ENCODE data around the gene USP6NL.
"Not testable (repeated sequence)": the region's sequence is repeated elsewhere in the genome, so short reads cannot be mapped to it uniquely, and the experiment has no call there.

USP6NL gene

DNA sequence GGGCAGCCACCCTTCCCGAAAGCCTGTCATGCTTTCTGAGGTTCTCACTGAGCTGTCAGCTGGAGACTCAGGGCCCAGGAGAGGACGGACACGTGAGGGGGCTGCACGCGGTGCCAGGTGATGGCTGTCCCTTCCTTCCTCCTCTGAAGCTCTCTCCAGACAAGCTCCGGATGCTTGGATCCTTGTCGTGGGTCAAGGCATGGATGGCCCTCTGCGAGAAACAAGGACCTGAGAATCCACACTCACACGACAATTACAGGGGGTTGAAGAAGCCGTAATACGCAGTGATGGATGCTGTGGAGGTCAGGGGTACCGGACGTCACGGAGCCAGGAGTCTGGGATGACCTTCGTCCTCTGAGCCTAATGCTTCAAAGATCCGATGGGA lies 170.3 kb downstream of the USP6NL start:
- DNase-seq, result no peak

DNA sequence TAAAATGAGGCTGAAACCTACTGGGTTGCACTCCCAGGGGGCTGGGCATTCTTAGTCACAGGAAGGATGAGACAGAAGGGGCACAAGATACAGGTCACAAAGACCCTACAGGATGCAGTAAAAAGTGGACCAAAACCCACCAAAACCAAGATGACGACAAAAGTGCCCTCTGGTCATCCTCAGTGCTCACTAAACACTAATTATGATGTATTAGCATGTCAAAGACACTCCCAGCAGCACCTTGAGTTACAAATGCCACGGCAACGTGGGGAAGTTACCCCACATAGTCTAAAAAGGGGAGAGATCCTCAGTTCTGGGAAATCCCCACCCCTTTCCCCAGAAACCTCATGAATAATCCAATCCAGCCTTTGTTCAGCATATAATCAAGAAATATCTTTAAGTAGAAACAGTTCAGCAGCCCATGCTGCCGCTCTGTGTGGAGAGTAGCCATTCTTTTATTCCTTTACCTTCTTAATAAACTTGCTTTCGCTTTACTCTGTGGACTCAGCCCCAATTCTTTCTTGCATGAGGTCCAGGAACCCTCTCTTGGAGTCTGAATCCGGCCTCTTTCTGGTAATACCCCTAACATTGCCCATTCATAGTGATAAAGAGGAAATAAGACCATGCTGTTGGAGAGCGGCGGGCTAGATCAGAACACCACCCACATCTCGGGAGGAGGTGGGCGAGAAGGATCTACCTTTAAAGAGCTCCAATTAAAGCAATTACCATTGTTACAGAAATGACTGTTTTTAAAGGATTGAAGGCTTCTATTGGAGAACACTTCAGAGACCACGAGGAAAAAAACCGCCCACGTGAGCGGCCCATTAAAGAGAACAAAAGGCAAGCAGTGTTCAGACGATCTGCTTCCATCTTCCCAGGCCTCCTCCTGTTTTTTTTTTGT lies 170.9 kb downstream of the USP6NL start:
- peak; percentile 59 for DNase-seq

DNA sequence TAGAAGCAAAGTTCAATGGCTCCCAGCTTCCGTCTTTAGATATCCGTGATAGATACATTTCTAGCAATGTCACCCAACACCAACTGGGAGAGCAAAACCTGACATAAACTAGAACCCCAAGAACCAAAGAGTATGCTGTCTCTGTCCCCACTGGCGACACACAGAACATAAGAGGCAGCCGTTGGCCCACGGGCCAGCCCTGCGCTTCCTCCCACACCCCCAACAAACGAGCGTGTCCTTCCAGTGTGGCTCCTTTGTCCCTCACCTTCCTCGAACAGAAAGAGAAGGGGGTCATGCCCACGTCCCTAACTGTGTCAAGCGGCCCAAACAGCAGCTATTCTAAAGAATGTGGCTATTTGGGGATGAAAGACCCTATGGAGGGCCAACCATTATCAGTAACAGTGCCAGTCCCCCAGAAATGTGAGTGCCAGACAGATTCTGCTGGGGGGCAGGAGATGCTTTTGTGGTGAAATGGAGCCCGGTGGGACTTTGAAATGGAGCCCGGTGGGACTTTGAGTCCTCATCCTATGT lies 171.9 kb downstream of the USP6NL start:
- DNase-seq, result peak; percentile 20

DNA sequence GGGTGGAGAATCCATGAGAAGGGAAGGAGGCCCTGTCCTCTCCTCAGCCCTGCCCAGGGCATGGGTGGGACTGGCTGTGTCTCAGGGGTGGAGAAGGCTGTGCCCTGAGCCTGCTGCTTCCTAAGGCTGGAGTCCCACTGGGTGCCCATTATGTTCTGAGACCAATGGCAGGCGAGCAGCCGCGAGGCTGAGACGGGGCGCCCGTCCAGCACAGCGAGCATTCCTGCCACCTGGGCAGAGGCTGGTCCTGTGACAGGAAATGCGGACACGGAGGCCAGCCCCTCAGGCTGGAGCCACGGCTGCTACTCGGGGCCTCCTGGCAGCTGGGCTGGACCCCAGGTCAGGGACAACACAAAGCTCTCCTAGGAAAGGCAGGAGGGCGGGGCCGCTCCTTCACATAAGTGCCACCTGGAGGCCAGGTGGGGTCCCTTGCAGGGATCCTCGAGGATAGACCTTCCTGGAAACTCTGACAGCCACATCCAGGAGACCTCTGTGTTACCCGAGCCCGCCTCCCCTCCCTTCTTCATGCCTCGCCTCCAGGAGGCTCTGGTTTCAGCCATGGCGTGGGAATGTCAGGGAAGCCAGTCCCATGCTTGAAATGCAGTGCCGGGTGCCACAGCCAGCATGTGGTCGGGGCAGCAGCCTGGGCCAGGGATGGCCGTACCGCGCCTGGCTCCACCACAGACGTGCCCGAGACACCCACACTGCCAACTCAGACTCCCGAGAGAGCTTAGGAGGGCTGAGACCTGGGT lies 173.9 kb downstream of the USP6NL start:
- DNase-seq, result peak; percentile 20

DNA sequence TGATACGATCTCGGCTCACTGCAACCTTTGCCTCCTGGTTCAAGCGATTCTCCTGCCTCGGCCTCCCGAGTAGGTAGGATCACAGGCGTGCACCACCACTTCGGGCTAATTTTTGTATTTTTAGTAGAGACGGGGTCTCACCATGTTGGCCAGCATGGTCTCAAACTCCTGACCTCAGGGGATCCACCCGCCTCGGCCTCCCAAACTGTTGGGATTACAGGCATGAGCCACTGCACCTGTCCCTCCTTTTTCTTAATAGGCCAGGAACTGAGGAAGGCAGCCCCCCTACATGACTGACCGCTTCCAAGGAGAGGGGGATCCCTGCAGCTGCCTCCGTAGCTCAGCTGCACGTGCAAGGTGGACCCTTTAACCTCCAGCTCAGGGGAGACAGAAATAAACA lies 175.0 kb downstream of the USP6NL start:
- DNase-seq, result not testable (repeated sequence)

DNA sequence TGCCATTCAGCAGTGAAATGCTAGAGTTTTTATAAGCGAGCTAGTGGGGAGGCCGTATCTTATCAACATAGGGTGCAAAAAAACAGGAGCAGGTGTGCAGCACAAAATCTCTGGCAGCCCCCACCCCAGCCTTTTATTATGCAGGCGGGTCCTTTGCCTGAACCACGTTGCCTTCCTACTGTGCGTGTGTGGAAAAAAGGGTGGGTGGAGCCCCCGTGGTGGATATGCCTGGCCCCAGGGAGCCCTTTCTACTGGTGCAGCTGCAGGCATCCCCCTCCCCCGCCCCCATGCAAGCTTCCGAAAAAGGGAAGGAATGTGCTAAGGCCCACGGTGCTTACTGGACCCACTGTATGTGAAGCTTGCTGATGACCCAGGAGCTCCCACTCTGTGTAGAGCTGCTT lies 175.9 kb downstream of the USP6NL start:
- DNase-seq, result no peak

- no peak for DNase-seq
These were observed 177.1 kb downstream of the USP6NL start for GRCh38 chr10:11434324-11434723.

DNA sequence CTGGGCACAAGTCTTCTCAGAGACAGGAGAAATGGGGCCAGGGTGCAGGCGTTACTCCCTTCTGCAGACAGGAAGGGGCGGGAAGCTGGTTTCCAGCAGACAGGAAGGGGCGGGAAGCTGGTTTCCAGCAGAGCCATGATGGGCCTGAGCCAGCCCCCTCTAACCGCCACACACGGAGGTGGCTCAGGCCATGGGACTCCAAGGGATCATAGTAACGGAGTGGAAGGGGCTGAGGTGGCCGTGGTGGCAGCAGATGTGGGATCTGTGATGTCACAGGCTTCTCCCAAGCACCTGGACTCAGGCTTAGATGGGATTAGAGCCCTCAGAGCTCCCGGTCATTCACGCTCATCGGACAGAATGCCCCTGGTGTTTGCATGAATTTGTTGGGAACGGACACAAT lies 177.8 kb downstream of the USP6NL start:
- no peak for DNase-seq

DNA sequence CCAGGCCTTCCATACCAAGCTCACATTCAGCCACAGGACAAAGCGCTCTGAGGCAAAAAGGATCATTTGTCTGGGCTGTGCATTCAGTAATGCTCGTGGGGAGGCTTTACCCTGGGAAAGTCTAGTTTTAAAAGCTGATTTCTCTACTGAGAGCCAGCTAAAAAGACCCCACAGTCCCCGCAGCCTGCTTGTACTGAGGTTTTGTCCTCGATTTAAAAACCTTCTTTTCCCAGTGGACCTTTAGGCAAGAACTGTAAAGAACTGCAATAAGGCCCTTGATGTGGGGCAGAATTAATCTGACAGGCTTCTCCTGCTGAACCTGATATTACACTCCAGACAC lies 180.3 kb downstream of the USP6NL start:
- DNase-seq, result peak; percentile 0

- peak; percentile 3 for DNase-seq
These were observed 180.8 kb downstream of the USP6NL start for GRCh38 chr10:11430421-11431215.

GRCh38 chr10:11429439-11430052 lies 181.9 kb downstream of the USP6NL start:
- DNase-seq, result no peak

GRCh38 chr10:11425676-11426075 lies 185.8 kb downstream of the USP6NL start:
- DNase-seq, result no peak

DNA sequence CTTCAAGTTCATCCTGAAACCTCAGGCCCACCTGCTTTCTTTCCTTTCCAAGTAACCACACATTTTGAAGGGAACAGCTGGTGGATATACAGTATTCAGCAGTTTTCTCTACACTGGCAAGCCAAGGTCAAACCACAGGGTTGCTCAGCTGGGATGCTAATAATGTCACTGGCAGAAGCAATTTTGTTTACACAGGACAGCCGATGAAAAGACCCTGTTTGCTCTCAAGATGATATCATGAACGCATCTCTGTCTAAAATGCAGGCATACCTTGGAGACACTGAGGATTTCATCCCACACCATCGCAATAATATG lies 186.2 kb downstream of the USP6NL start:
- peak; percentile 10 for DNase-seq

GRCh38 chr10:11424456-11425295 lies 186.8 kb downstream of the USP6NL start:
- peak; percentile 12 for DNase-seq

DNA sequence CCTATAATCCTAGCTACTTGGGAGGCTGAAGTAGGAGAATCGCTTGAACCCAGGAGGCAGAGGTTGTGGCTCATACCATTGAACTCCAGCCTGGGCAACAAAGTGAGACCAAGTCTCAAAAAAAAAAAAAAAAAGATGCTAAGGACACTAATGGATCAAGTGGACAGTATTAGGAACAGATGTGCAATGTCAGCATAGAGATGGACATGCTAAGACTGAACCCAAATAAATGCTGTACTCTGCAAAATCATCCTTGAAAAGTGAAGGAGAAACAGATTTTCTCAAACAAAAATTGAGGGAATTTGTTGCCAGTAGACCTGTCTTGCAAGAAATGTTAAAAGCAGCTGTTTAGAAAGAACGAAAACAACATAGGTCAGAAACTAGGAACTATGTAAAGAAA lies 194.5 kb downstream of the USP6NL start:
- no peak for DNase-seq

DNA sequence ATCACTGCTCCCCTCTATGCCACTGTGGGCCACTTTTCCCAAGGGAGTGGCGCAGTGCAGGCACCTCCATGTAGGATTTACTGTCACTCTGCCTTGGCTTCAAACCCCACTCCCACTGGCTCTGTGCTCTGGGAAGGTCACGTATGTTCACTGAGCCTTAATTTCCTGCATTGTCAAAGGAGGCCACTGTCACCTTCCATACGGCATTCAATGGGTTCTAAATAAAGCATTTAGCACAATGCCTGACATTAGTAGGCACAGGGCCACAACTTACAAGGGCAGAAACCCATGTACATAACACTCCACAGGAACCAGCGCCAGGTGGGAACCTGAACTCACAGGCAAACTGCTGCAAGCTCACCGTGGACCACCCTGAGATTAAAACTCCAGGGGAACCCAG lies 196.4 kb downstream of the USP6NL start:
- DNase-seq, result no peak

DNA sequence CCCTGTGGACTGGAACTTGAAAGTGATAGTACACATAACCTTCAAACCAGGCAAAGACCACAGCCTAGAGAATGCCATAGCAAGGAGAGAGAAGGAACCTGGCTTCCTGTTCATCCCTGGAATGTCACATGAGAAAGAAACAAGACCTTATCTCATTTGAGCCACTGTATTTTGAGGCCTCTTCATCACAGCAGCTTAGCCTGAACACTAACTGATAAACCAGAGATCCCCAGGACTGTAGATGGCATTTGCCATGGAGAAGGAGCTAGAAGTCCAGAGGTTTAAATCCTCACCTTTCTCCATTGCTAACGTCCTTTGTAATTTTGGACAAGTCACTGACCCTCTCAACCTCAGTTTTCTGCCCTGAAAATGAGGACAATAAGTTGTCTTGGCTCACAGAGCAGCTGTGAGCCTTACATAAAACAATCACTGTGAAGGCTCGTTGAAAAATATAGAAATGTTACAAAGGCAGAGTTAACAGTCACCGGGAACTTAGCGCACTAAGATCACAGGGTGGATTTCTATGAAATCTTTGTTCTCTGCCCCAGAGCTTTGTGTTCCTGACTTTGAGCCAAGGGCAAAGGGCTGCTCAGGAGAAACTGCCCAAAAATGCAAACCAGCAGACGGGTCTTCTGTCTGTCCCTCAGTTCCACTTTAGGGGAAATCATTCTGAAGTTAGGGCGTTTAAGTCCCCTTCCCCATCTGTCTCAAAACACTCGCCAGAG lies 197.0 kb downstream of the USP6NL start:
- no peak for DNase-seq

DNA sequence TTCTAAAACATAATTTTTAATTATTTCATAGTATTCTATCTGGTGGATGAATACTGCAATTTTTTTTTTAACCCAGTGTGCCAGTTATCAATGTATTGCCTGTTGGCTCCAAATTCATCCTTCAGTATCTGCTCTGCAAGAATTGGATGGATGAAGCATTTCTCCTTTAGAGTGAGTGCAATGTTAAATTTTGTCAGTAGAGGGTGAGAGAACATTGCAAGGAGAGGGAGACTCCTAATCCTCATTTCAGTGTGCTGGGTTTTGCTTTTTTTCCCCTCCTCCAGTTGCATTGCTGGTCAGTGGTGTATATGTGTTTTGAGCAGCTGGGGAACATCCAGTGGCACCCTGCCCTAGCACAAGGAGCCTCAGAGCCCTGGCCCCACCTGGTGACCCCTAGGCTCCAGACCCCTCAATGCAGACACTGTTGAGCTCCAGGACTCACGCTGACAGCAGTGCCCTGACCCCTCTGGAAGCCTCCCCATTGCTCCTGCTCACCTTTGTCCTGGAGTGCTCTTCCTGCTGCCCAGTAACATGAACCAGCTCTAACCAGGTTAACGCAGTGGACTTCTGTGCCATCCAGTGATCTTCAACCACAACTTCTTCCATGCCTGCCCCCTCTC lies 199.4 kb downstream of the USP6NL start:
- no peak for DNase-seq

DNA sequence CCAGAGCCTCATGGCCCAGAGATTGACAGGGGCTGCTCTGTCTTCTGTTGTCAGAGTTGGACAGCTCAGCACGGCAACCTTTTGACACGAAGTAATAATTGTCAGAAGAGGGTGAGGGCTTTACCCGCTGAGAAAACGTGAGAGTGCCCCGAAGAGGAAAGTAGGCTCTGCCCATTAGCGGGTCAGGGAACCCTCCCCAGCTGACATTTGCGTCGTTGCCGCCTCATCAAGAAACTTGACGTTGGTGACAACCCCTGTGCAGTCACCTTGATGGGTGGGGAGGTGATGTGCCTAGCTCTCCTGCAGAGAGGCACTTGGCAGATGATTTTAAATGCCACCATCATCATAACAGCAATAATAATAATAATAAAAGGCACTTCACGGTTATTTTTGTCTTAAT lies 202.1 kb downstream of the USP6NL start:
- no peak for DNase-seq

DNA sequence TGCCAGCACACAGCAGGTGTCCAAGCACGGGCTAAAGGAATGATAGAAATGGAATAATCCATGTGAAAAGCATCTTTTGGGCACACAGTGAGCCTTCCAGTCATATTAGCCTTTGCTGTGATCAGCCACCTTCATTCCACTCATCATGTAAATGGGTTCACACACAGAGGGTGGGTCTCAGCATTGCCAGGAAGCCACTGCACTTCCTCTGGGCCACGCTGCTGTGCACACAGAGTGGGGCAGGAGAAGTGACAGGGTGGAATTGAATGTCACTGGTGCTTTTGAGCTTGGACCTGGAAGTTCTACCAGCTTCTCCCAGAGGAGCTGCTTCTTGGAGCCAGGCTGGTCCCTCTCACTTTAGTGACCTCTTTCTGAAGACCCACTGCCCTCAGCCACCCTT lies 203.5 kb downstream of the USP6NL start:
- no peak for DNase-seq

GRCh38 chr10:11406746-11407145 lies 204.7 kb downstream of the USP6NL start:
- DNase-seq, result no peak
